Activated naive CD8-positive, alpha-beta T cell (primary cell): ENCODE measurements around the gene TCEAL8.
"Not testable (repeated sequence)": the region's sequence is repeated elsewhere in the genome, so short reads cannot be mapped to it uniquely, and the experiment has no call there.

Source experiments
- H3K27ac Mint-ChIP-seq: one replicate; pipeline ENCODE4 v1.8.0; 2021; ENCODE audit warnings: mixed read lengths
- H3K27me3 Mint-ChIP-seq: one replicate; pipeline ENCODE4 v1.8.0; 2021; ENCODE audit warnings: mixed read lengths
- H3K36me3 Mint-ChIP-seq: one replicate; pipeline ENCODE4 v1.8.0; 2021; ENCODE audit warnings: mixed read lengths
- H3K4me1 Mint-ChIP-seq: one replicate; pipeline ENCODE4 v1.8.0; 2021; ENCODE audit warnings: low read depth, mixed read lengths
- H3K4me3 Mint-ChIP-seq: one replicate; pipeline ENCODE4 v1.8.0; 2021; ENCODE audit warnings: mild to moderate bottlenecking, mixed read lengths
- H3K9me3 Mint-ChIP-seq: one replicate; pipeline ENCODE4 v1.8.0; 2021; ENCODE audit warnings: low read depth, mixed read lengths

The TCEAL8 gene

GRCh38 chrX:103236296-103236695 is 18.7 kb downstream of the TCEAL8 start:
- Mint-ChIP-seq H3K4me3 (no peak overlapping the region), H3K9me3 (no peaks in the 10 kb centered on the region), H3K27me3 (no peaks in the 10 kb centered on the region), H3K36me3 (no peaks in the 10 kb centered on the region), H3K4me1 (no peaks in the 10 kb centered on the region), H3K27ac (no peak overlapping the region)

GRCh38 chrX:103235608-103236007 is 19.3 kb downstream of the TCEAL8 start:
- H3K27me3 Mint-ChIP-seq, H3K36me3 Mint-ChIP-seq, H3K27ac Mint-ChIP-seq, H3K4me1 Mint-ChIP-seq, H3K9me3 Mint-ChIP-seq, H3K4me3 Mint-ChIP-seq: not testable (repeated sequence)

GRCh38 chrX:103234869-103235268 is 20.1 kb downstream of the TCEAL8 start:
- Mint-ChIP-seq H3K27me3 (no peaks in the 10 kb centered on the region), H3K36me3 (no peaks in the 10 kb centered on the region), H3K4me1 (no peaks in the 10 kb centered on the region), H3K4me3 (no peak overlapping the region), H3K27ac (no peak overlapping the region), H3K9me3 (no peaks in the 10 kb centered on the region)

- Mint-ChIP-seq H3K4me1 (no peaks in the 10 kb centered on the region), H3K9me3 (no peaks in the 10 kb centered on the region), H3K4me3 (no peak overlapping the region), H3K36me3 (no peaks in the 10 kb centered on the region), H3K27me3 (peaks cover 2% of the 10 kb centered on the region), H3K27ac (no peak overlapping the region)
Measured at GRCh38 chrX:103233263-103233662, 21.7 kb downstream of the TCEAL8 start.

- H3K27ac Mint-ChIP-seq, H3K4me1 Mint-ChIP-seq, H3K4me3 Mint-ChIP-seq, H3K9me3 Mint-ChIP-seq, H3K36me3 Mint-ChIP-seq, H3K27me3 Mint-ChIP-seq: not testable (repeated sequence)
Measured at GRCh38 chrX:103225918-103226317, 29.0 kb downstream of the TCEAL8 start.

GRCh38 chrX:103220511-103221323 is 34.2 kb downstream of the TCEAL8 start:
- Mint-ChIP-seq H3K4me3 (no peak overlapping the region), H3K27me3 (peaks cover 5% of the 10 kb centered on the region), H3K4me1 (peaks cover 10% of the 10 kb centered on the region), H3K36me3 (no peaks in the 10 kb centered on the region), H3K9me3 (no peaks in the 10 kb centered on the region), H3K27ac (no peak overlapping the region)

- Mint-ChIP-seq H3K9me3 (no peaks in the 10 kb centered on the region), H3K4me3 (peak overlapping the region; percentile 76), H3K27ac (peak overlapping the region; percentile 64), H3K36me3 (no peaks in the 10 kb centered on the region), H3K4me1 (peaks cover 15% of the 10 kb centered on the region), H3K27me3 (no peaks in the 10 kb centered on the region)
Measured at GRCh38 chrX:103215425-103215991, 39.4 kb downstream of the TCEAL8 start.

- no peaks in the 10 kb centered on the region for H3K27me3 Mint-ChIP-seq
- H3K4me1 Mint-ChIP-seq = peaks cover 15% of the 10 kb centered on the region
- H3K36me3 Mint-ChIP-seq = no peaks in the 10 kb centered on the region
- H3K27ac Mint-ChIP-seq = peak within 1 kb of the TSS; percentile 64
- no peaks in the 10 kb centered on the region for H3K9me3 Mint-ChIP-seq
- H3K4me3 Mint-ChIP-seq = peak within 1 kb of the TSS; percentile 80
Measured at GRCh38 chrX:103214870-103215424, 40.0 kb downstream of the TCEAL8 start, which contains the start of gene BEX4. Gene BEX4, plus strand, starts transcription at chrX:103215108. Its CDS starts 1,046 bp downstream, at chrX:103216154.

- H3K27ac Mint-ChIP-seq = no peak overlapping the region
- no peaks in the 10 kb centered on the region for H3K9me3 Mint-ChIP-seq
- no peak overlapping the region for H3K4me3 Mint-ChIP-seq
- peaks cover 15% of the 10 kb centered on the region for H3K4me1 Mint-ChIP-seq
- no peaks in the 10 kb centered on the region for H3K27me3 Mint-ChIP-seq
- H3K36me3 Mint-ChIP-seq = no peaks in the 10 kb centered on the region
Measured at GRCh38 chrX:103212749-103213457, 42.1 kb downstream of the TCEAL8 start.

GRCh38 chrX:103211012-103211715 is 43.8 kb downstream of the TCEAL8 start:
- no peaks in the 10 kb centered on the region for H3K9me3 Mint-ChIP-seq
- H3K36me3 Mint-ChIP-seq = no peaks in the 10 kb centered on the region
- no peaks in the 10 kb centered on the region for H3K27me3 Mint-ChIP-seq
- no peak overlapping the region for H3K27ac Mint-ChIP-seq
- no peak overlapping the region for H3K4me3 Mint-ChIP-seq
- peaks cover 8% of the 10 kb centered on the region for H3K4me1 Mint-ChIP-seq

- Mint-ChIP-seq H3K27me3 (no peaks in the 10 kb centered on the region), H3K27ac (no peak overlapping the region), H3K36me3 (no peaks in the 10 kb centered on the region), H3K4me1 (peaks cover 6% of the 10 kb centered on the region), H3K9me3 (no peaks in the 10 kb centered on the region), H3K4me3 (no peak overlapping the region)
Measured at GRCh38 chrX:103210056-103210455, 44.9 kb downstream of the TCEAL8 start.
